ENCODE data around the gene DDX17.

DNA sequence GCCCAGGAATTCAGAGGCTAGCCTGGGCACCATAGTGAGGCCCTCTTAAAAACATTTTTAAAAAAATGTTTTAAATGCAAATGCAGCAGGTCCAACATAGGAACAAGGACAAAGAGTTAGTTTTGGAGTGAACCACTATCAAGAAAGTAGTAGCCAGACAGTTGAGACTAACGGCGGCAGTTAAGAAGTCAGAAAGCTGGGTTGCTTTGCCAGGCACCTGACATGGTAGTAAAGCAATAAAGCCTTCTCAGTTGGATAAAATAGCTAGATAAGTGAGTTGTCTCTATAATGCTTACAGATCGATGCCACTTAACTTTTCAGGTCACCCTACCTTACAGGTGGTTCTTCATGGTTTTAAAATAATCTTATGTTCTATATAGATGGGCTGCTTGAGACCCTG is 16.9 kb upstream of the DDX17 start:
- TF ChIP-seq POLR2A (IDR thresholded peaks at IDR 0.05), result no peak
- TF ChIP-seq, protein P1, sequence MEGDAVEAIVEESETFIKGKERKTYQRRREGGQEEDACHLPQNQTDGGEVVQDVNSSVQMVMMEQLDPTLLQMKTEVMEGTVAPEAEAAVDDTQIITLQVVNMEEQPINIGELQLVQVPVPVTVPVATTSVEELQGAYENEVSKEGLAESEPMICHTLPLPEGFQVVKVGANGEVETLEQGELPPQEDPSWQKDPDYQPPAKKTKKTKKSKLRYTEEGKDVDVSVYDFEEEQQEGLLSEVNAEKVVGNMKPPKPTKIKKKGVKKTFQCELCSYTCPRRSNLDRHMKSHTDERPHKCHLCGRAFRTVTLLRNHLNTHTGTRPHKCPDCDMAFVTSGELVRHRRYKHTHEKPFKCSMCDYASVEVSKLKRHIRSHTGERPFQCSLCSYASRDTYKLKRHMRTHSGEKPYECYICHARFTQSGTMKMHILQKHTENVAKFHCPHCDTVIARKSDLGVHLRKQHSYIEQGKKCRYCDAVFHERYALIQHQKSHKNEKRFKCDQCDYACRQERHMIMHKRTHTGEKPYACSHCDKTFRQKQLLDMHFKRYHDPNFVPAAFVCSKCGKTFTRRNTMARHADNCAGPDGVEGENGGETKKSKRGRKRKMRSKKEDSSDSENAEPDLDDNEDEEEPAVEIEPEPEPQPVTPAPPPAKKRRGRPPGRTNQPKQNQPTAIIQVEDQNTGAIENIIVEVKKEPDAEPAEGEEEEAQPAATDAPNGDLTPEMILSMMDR (IDR thresholded peaks at IDR 0.05), result no peak

Data from heart left ventricle (tissue), 13 donors.